ENCODE results near the gene HDAC10.

DNA sequence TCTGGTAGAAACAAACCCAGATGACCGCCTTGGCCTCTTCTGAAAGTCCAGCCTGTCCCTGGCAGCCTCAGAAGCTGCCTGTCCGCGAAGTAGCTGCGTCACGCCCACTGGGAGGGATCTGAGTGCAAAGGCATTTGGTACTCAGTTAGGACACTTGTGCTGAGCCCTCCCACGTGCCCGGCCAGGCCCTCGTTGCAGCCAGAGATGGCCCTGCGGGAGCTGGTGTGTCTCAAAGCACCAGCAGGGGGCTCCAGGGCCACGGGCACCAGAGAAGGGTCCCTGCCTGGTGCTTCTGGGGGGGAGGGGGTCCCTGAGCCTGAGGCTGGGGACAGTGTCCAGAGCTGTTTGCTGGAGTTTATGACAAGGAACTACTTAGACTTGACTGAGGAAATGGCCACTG, 44.5 kb downstream of the HDAC10 start:
- no peak for TF ChIP-seq TAF1 (IDR thresholded peaks at IDR 0.05; ENCODE audit: low read depth, low read length)
- TF ChIP-seq POLR2A (IDR thresholded peaks at IDR 0.05; ENCODE audit: low read depth, low read length): no peak
- TF ChIP-seq POU2F2 (IDR thresholded peaks at IDR 0.05; ENCODE audit: low read depth, low read length): no peak
- TF ChIP-seq POLR2AphosphoS5 (IDR thresholded peaks at IDR 0.05; ENCODE audit: low read depth, low read length): no peak
- no peak for TF ChIP-seq SPI1 (IDR thresholded peaks at IDR 0.05; ENCODE audit: low read depth, low read length)
